Kidney (tissue), 14 donors: ENCODE results near the gene ITGAL. TPM values are rescaled to one million over a fixed set of nuclear protein-coding genes. Genes with fewer than 3 reads are reported as not detected.

Source experiments
- DNase-seq, 5 donors: peaks; one replicate each; pipeline ENCODE4 v3.0.0-alpha.2; 2013 to 2020
- FAIRE-seq: peaks from 2 replicates; lab custom pipeline; 2012; peaks lifted over from hg19 to GRCh38; lab: Jason Lieb, UNC
- H3K27ac ChIP-seq, 2 donors: one replicate each; pipeline ENCODE4 v1.7.0; 2013; ENCODE audit warnings: low read depth in 2 of 2, low read length in 2 of 2, inconsistent platforms in 1 of 2
- H3K27me3 ChIP-seq: one replicate; pipeline ENCODE4 v1.7.1; 2013; ENCODE audit warnings: low read length, inconsistent platforms; ENCODE audit not compliant: control insufficient read depth, insufficient read depth
- H3K36me3 ChIP-seq, 3 donors: one replicate each; pipeline versions ENCODE4 v1.7.0 to v1.7.1; 2013; ENCODE audit warnings: low read length in 3 of 3, control low read depth in 1 of 3, inconsistent platforms in 1 of 3; ENCODE audit not compliant: insufficient read depth in 3 of 3, control insufficient read depth in 2 of 3
- H3K4me1 ChIP-seq, 3 donors: one replicate each; pipeline versions ENCODE4 v1.7.0 to v1.7.1; 2013; ENCODE audit warnings: low read length in 3 of 3, inconsistent platforms in 1 of 3, low read depth in 1 of 3; ENCODE audit not compliant: control insufficient read depth in 2 of 3, insufficient read depth in 2 of 3
- H3K4me3 ChIP-seq, 3 donors: one replicate each; pipeline versions ENCODE4 v1.7.0 to v1.8.1; 2013; ENCODE audit warnings: low read length in 3 of 3, control low read depth in 1 of 3, inconsistent platforms in 1 of 3
- H3K9ac ChIP-seq, 3 donors: one replicate each; pipeline versions ENCODE4 v1.7.0 to v1.7.1; 2013; ENCODE audit warnings: low read length in 3 of 3, control low read depth in 1 of 3, inconsistent platforms in 1 of 3
- H3K9me3 ChIP-seq, 3 donors: one replicate each; pipeline versions ENCODE4 v1.7.0 to v1.7.1; 2013; ENCODE audit warnings: low read length in 3 of 3, control low read depth in 1 of 3, inconsistent platforms in 1 of 3; ENCODE audit not compliant: control insufficient read depth in 2 of 3, insufficient read depth in 1 of 3
- CTCF ChIP-seq: IDR thresholded peaks from 3 replicates; pipeline ENCODE4 v1.5.1; 2012; ENCODE audit warnings: mild to moderate bottlenecking, moderate library complexity, borderline replicate concordance; ENCODE audit not compliant: insufficient read depth; ENCODE audit errors: extremely low read depth
- intact Hi-C: fragments of 100-400 bp; cut with DNase I; formaldehyde crosslinking; loops from one replicate; pipeline ENCODE4 v1.11.1; 2022
- polyA plus RNA-seq: library from polyadenylated mRNA; stranded (reverse); fragments of 350-450 nt; fragmentation: Illumina TruSeq; extraction: RNeasy Lipid Tissue Mini Kit (QIAGEN cat#74804); gene quantifications from one replicate; pipeline ENCODE4 v1.2.3, GENCODE V29; 2014; ENCODE audit warnings: low read depth, low replicate concordance; ENCODE audit not compliant: insufficient read depth
- total RNA-seq: library from RNA; stranded (reverse); fragmentation: NEBNext Ultra II Directional; extraction: Animal tissue kit (Norgen Biotek cat#: 25700); gene quantifications from one replicate; pipeline ENCODE4 v1.2.1, GENCODE V29; 2021
- donor health status: control.
- donor health status: control.
- donor health status: control.
- donor health status: control.
- donor health status: control.
- donor health status: DM: yes; HTN: yes; CAD: no.
- donor health status: Normal renal cell carcinoma (clear cell type).

ITGAL gene
- total and polyA plus RNA-seq, 2 donors from 2014 or later = 0.56 to 19.6 TPM

- DNase-seq (peak; percentile 97 to 100 (median 98)), FAIRE-seq (peak; percentile 94)
- Histone ChIP-seq H3K9ac (peak within 1 kb of the TSS; percentile 54 to 69 (median 64)), H3K27me3 (no peaks in the 10 kb centered on the region), H3K9me3 (no peaks in the 10 kb centered on the region), H3K4me1 (peaks cover 0 to 15% (median 12%) of the 10 kb centered on the region in 3 donors), H3K36me3 (peaks cover 0 to 3% (median 0%) of the 10 kb centered on the region in 3 donors), H3K4me3 (peak within 1 kb of the TSS; percentile 56 to 74 (median 70)), H3K27ac (peak within 1 kb of the TSS; percentile 51 to 68)
- TF ChIP-seq CTCF = peak; percentile 85
- intact Hi-C loops = no loop called here
Measured at GRCh38 chr16:30429678-30430427, 42.7 kb upstream of the ITGAL start, which contains the start of gene DCTPP1. Gene DCTPP1, minus strand, starts transcription at chr16:30430030. Its CDS starts 50 bp downstream, at chr16:30429980.

GRCh38 chr16:30430428-30430970 lies 42.0 kb upstream of the ITGAL start:
- peak in 1 of 5 donors; percentile 82 for DNase-seq
- H3K36me3 ChIP-seq = peaks cover 0 to 3% (median 0%) of the 10 kb centered on the region in 3 donors
- H3K4me3 ChIP-seq = peak overlapping the region; percentile 49 to 74 (median 56)
- H3K27me3 ChIP-seq = no peaks in the 10 kb centered on the region
- intact Hi-C loops = no loop called here
- H3K4me1 ChIP-seq = peaks cover 0 to 15% (median 12%) of the 10 kb centered on the region in 3 donors
- FAIRE-seq = no peak
- H3K27ac ChIP-seq = peak overlapping the region; percentile 51 to 68
- no peaks in the 10 kb centered on the region for H3K9me3 ChIP-seq
- TF ChIP-seq CTCF = no peak
- peak overlapping the region in 2 of 3 donors; percentile 24 to 49 for H3K9ac ChIP-seq

GRCh38 chr16:30434852-30435251 lies 37.7 kb upstream of the ITGAL start:
- H3K4me1 ChIP-seq = peaks cover 0 to 6% (median 5%) of the 10 kb centered on the region in 3 donors
- H3K27me3 ChIP-seq = no peaks in the 10 kb centered on the region
- H3K9ac ChIP-seq = no peak overlapping the region
- no peaks in the 10 kb centered on the region for H3K36me3 ChIP-seq
- DNase-seq = no peak
- FAIRE-seq = no peak
- intact Hi-C loops = no loop called here
- no peak overlapping the region for H3K27ac ChIP-seq
- no peak overlapping the region for H3K4me3 ChIP-seq
- no peaks in the 10 kb centered on the region for H3K9me3 ChIP-seq
- TF ChIP-seq CTCF = no peak
